K562 (cell line): Measurements from ENCODE around the gene TMEM143. TPM values are rescaled to one million over a fixed set of nuclear protein-coding genes. Genes with fewer than 3 reads are reported as not detected.

Source experiments
- ARHGAP35 ChIP-seq: fragments of 450-650 bp; IDR thresholded peaks from 2 replicates; pipeline ENCODE4 v1.6.1; 2018; ENCODE audit not compliant: partially characterized antibody
- BACH1 ChIP-seq: fragments of 200-800 bp; sonication (Bioruptor generic); IDR thresholded peaks from 2 replicates; pipeline ENCODE4 v1.6.1; 2016; ENCODE audit warnings: missing genetic modification characterization, missing compliant biosample characterization
- CHD1 ChIP-seq: fragments of 200-600 bp; sonication (generic); IDR thresholded peaks from one replicate; pipeline ENCODE4 v1.6.1; 2012; ENCODE audit warnings: mild to moderate bottlenecking, moderate library complexity, low read length, inconsistent platforms
- FOXA1 ChIP-seq: fragments of 450-650 bp; IDR thresholded peaks from 2 replicates; pipeline ENCODE4 v1.6.1; 2016; ENCODE audit warnings: mild to moderate bottlenecking, borderline replicate concordance
- ILF3 ChIP-seq: fragments of 450-650 bp; IDR thresholded peaks from 2 replicates; pipeline ENCODE4 v1.6.1; 2018; ENCODE audit warnings: antibody characterized with exemption, mild to moderate bottlenecking, moderate library complexity, borderline replicate concordance
- KDM1A ChIP-seq, 2 experiments: fragments of 450-650 bp; IDR thresholded peaks; 2 replicates each; pipeline ENCODE4 v1.6.1; 2016; ENCODE audit warnings: mild to moderate bottlenecking in 2 of 2
- MED1 ChIP-seq: sonication (generic); formaldehyde crosslinking; IDR thresholded peaks from 2 replicates; pipeline ENCODE4 v1.8.1; 2023; ENCODE audit warnings: missing genetic modification reagents, borderline replicate concordance
- MYNN ChIP-seq, 2 experiments: sonication (generic); formaldehyde crosslinking in 1 of 2; IDR thresholded peaks; 2 replicates each; pipeline versions ENCODE4 v1.5.0 to v1.6.1; 2016 to 2020; ENCODE audit warnings: antibody characterized with exemption in 1 of 2, missing genetic modification reagents in 1 of 2
- NELFE ChIP-seq: IDR thresholded peaks from 2 replicates; pipeline ENCODE4 v1.6.1; 2011; ENCODE audit warnings: mild to moderate bottlenecking; ENCODE audit not compliant: insufficient read depth, insufficient read length
- RBM15 ChIP-seq: fragments of 200-400 bp; formaldehyde crosslinking; IDR thresholded peaks from 2 replicates; pipeline ENCODE4 v1.6.1; 2018; ENCODE audit warnings: mild to moderate bottlenecking, low read length, moderate library complexity; ENCODE audit not compliant: insufficient read depth
- SMAD2 ChIP-seq: fragments of 150-350 bp; IDR thresholded peaks from 2 replicates; pipeline ENCODE4 v1.6.1; 2014; ENCODE audit warnings: low read depth, mild to moderate bottlenecking, low read length
- SMAD3 ChIP-seq: fragments of 450-650 bp; formaldehyde crosslinking; conservative IDR thresholded peaks from 2 replicates; pipeline ENCODE4 v1.4.0; 2020; ENCODE audit warnings: mild to moderate bottlenecking
- SMARCA5 ChIP-seq: fragments of 450-650 bp; IDR thresholded peaks from 2 replicates; pipeline ENCODE4 v1.6.1; 2016
- TAF9B ChIP-seq: fragments of 450-650 bp; IDR thresholded peaks from 2 replicates; pipeline ENCODE4 v1.6.1; 2018; ENCODE audit warnings: mild to moderate bottlenecking; ENCODE audit not compliant: partially characterized antibody
- TGIF2 ChIP-seq: sonication (generic); formaldehyde crosslinking; IDR thresholded peaks from 2 replicates; pipeline ENCODE4 v1.8.1; 2022; ENCODE audit warnings: mild to moderate bottlenecking, missing genetic modification reagents, moderate library complexity
- TOE1 ChIP-seq, 2 experiments: fragments of 450-650 bp in 1 of 2; sonication (generic) in 1 of 2; formaldehyde crosslinking in 1 of 2; IDR thresholded peaks; 2 replicates each; pipeline versions ENCODE4 v1.7.1 to v1.8.0; 2016 to 2022; ENCODE audit warnings: borderline replicate concordance in 2 of 2, mild to moderate bottlenecking in 2 of 2, antibody characterized with exemption in 1 of 2, inconsistent platforms in 1 of 2, low read depth in 1 of 2, missing genetic modification reagents in 1 of 2, moderate library complexity in 1 of 2
- TRIM24 ChIP-seq, 2 experiments: fragments of 450-650 bp; IDR thresholded peaks; 2 replicates each; pipeline ENCODE4 v1.6.1; 2016
- ZFP36 ChIP-seq: fragments of 150-350 bp; IDR thresholded peaks from 2 replicates; pipeline ENCODE4 v1.6.1; 2018; ENCODE audit warnings: low read length, low read depth; ENCODE audit not compliant: partially characterized antibody
- ZKSCAN8 ChIP-seq: fragments of 200-800 bp; sonication (Bioruptor generic); IDR thresholded peaks from 2 replicates; pipeline ENCODE4 v1.6.1; 2016; ENCODE audit warnings: missing genetic modification characterization, missing compliant biosample characterization
- ZNF695 ChIP-seq: fragments of 450-650 bp; formaldehyde crosslinking; IDR thresholded peaks from 2 replicates; pipeline ENCODE4 v1.4.0; 2020; ENCODE audit warnings: mild to moderate bottlenecking, moderate library complexity
- ZNF766 ChIP-seq: fragments of 200-800 bp; sonication (Bioruptor generic); conservative IDR thresholded peaks from 2 replicates; pipeline ENCODE4 v1.6.1; 2016; ENCODE audit warnings: missing genetic modification characterization, missing compliant biosample characterization
- polyA plus RNA-seq, 8 experiments: library from polyadenylated mRNA; depleted of rRNA in 4 of 8; stranded (reverse) in 5 of 8; unstranded in 3 of 8; fragments of >200 nt; fragmentation: Nextera tagmentation in 2 of 8; fragmentation: Illumina TruSeq in 1 of 8; extraction: Ambion mirVana in 2 of 8; extraction: Trizol in 1 of 8; gene quantifications; 2 replicates each; pipeline versions ENCODE4 v1.2.1 to v1.2.3, GENCODE V29; 2011 to 2014; ENCODE audit warnings: inconsistent platforms in 1 of 8, missing spikeins in 1 of 8
- total RNA-seq, 7 experiments: library from RNA; depleted of rRNA in 6 of 7; stranded (reverse); fragments of >200 nt in 6 of 7; fragmentation: Illumina TruSeq in 2 of 7; extraction: Trizol in 2 of 7; gene quantifications; 2 replicates each; pipeline versions ENCODE4 v1.2.1 to v1.2.3, GENCODE V29; 2011 to 2021; ENCODE audit warnings: low replicate concordance in 1 of 7
- TF ChIP-seq, protein P1 (sequence below): fragments of 250-450 bp; sonication (Bioruptor Pico); IDR thresholded peaks from 2 replicates; pipeline ENCODE4 v1.8.0; 2021; ENCODE audit warnings: moderate library complexity, mild to moderate bottlenecking, inconsistent platforms
- TF ChIP-seq, protein P2 (sequence below): fragments of 450-650 bp; IDR thresholded peaks from 2 replicates; pipeline ENCODE4 v1.6.1; 2016; ENCODE audit warnings: missing biosample characterization, missing genetic modification characterization
- TF ChIP-seq, protein P3 (sequence below): sonication (generic); formaldehyde crosslinking; IDR thresholded peaks from 2 replicates; pipeline ENCODE4 v1.8.0; 2022; ENCODE audit warnings: mild to moderate bottlenecking, missing genetic modification reagents
- TF ChIP-seq, protein P4 (sequence below): fragments of 250-450 bp; sonication (Bioruptor Pico); IDR thresholded peaks from 2 replicates; pipeline ENCODE4 v1.8.0; 2021; ENCODE audit warnings: moderate library complexity, mild to moderate bottlenecking, inconsistent platforms

Gene TMEM143
- total and polyA plus RNA-seq, 9 of the 15 experiments (the other 6 are each of a cell fraction or from before 2014, with no cell fraction given) = 0.66 to 8.8 (median 4.3) TPM

DNA sequence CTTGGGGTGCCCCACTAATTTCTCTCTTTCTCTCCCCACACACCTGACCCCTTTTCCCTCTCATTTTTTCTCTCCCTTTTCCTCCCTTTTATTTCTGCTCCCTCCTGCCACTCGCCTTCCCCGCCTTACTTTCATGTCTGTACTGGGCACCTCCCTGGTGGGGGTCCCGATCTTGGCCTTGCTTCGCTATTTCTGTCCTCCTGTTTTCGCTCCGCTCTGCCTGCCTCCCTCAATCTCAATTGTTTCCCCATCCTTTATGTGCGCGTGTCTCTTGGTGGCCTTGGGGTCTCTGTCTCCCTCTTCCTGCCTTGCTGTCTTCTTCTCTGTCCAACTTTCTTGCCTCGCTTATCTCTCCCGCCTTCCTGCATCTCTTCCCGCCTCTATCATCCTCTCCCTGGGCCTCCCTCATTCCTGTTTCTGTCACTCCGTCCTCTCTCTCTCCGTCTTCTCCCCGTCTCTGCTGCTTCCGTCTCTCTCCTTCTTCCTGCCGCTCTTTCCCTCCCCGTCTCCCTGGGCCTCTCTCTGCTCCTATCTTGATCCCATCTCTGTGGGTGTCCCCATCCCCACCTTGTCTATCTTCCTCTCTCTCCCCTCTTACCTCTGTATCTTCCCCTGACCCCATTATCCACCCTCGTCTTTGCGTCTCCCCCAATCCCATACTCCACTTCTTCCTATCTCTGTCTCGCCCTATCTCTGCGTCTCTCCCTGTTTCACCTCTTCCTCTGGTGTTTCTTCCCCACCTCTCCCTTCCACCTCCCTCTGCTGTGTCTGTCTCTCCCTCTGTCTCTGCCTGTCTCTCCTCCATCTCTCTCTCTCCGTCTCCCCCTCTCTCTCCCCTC is 33.7 kb upstream of the TMEM143 start (continued):
- TF ChIP-seq ZFP36 = no peak
- TF ChIP-seq ZNF766 = no peak
- no peak for TF ChIP-seq ILF3
- TF ChIP-seq ZKSCAN8 (CRISPR knock-in tag) = no peak
- TF ChIP-seq TGIF2 = no peak
- peak; percentile 77 for TF ChIP-seq CHD1
- no peak for TF ChIP-seq NELFE
- peak; percentile 77 for TF ChIP-seq SMARCA5
- peak; percentile 68; the same call in 1 of the 2 replicates for TF ChIP-seq TOE1 (IDR thresholded peaks at IDR 0.05; ENCODE audit: borderline replicate concordance)
- TF ChIP-seq TOE1 (CRISPR knock-in tag; IDR thresholded peaks at IDR 0.05; ENCODE audit: borderline replicate concordance, low read depth) = no peak
- TF ChIP-seq RBM15 = no peak
- no peak for TF ChIP-seq MED1 (CRISPR knock-in tag)
- TF ChIP-seq TRIM24 (IDR thresholded peaks at IDR 0.05) = peak; percentile 50 to 70; a peak in 3 of 4 replicates
- TF ChIP-seq, protein P1, sequence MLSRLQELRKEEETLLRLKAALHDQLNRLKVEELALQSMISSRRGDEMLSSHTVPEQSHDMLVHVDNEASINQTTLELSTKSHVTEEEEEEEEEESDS = no peak
- 0 out of 4 replicates have a peak, but pooled peaks of 1 of the 2 experiments have one; percentile 6 for TF ChIP-seq KDM1A (IDR thresholded peaks at IDR 0.05)
- peak; percentile 76 for TF ChIP-seq ARHGAP35
- TF ChIP-seq, protein P2, sequence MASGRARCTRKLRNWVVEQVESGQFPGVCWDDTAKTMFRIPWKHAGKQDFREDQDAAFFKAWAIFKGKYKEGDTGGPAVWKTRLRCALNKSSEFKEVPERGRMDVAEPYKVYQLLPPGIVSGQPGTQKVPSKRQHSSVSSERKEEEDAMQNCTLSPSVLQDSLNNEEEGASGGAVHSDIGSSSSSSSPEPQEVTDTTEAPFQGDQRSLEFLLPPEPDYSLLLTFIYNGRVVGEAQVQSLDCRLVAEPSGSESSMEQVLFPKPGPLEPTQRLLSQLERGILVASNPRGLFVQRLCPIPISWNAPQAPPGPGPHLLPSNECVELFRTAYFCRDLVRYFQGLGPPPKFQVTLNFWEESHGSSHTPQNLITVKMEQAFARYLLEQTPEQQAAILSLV = no peak
- no peak for TF ChIP-seq FOXA1
- TF ChIP-seq, protein P3, sequence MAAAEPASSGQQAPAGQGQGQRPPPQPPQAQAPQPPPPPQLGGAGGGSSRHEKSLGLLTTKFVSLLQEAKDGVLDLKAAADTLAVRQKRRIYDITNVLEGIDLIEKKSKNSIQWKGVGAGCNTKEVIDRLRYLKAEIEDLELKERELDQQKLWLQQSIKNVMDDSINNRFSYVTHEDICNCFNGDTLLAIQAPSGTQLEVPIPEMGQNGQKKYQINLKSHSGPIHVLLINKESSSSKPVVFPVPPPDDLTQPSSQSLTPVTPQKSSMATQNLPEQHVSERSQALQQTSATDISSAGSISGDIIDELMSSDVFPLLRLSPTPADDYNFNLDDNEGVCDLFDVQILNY (CRISPR knock-in tag) = no peak
- TF ChIP-seq, protein P4, sequence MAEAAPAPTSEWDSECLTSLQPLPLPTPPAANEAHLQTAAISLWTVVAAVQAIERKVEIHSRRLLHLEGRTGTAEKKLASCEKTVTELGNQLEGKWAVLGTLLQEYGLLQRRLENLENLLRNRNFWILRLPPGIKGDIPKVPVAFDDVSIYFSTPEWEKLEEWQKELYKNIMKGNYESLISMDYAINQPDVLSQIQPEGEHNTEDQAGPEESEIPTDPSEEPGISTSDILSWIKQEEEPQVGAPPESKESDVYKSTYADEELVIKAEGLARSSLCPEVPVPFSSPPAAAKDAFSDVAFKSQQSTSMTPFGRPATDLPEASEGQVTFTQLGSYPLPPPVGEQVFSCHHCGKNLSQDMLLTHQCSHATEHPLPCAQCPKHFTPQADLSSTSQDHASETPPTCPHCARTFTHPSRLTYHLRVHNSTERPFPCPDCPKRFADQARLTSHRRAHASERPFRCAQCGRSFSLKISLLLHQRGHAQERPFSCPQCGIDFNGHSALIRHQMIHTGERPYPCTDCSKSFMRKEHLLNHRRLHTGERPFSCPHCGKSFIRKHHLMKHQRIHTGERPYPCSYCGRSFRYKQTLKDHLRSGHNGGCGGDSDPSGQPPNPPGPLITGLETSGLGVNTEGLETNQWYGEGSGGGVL (CRISPR knock-in tag) = no peak
- TF ChIP-seq BACH1 = no peak
- TF ChIP-seq TAF9B = no peak
- no peak for TF ChIP-seq MYNN (IDR thresholded peaks at IDR 0.05)
- TF ChIP-seq MYNN (CRISPR knock-in tag; IDR thresholded peaks at IDR 0.05) = no peak
- no peak for TF ChIP-seq ZNF695 (CRISPR knock-in tag)
- no peak for TF ChIP-seq SMAD3 (CRISPR knock-in tag)
- TF ChIP-seq SMAD2 = no peak
